Effector memory CD4-positive, alpha-beta T cell (primary cell): ENCODE results near the gene PLEKHH3.
"Not testable (repeated sequence)": the region's sequence is repeated elsewhere in the genome, so short reads cannot be mapped to it uniquely, and the experiment has no call there.

ENCODE experiments used
- DNase-seq, 3 donors: peaks; one replicate each; pipeline ENCODE4 v3.0.0-alpha.2; 2020
- H3K27ac ChIP-seq: 2 replicates; pipeline ENCODE4 v1.7.0; 2013; ENCODE audit warnings: mild to moderate bottlenecking, low read length, moderate library complexity; ENCODE audit not compliant: insufficient read depth, poor library complexity, severe bottlenecking
- H3K27me3 ChIP-seq: replicated peaks from 2 replicates; pipeline ENCODE4 v1.7.0; 2013; ENCODE audit warnings: mild to moderate bottlenecking, low read length; ENCODE audit not compliant: insufficient read depth, control insufficient read depth, poor library complexity, severe bottlenecking
- H3K36me3 ChIP-seq: 2 replicates; pipeline ENCODE4 v1.7.0; 2013; ENCODE audit warnings: mild to moderate bottlenecking, low read length, moderate library complexity; ENCODE audit not compliant: control insufficient read depth, insufficient read depth
- H3K4me1 ChIP-seq: 2 replicates; pipeline ENCODE4 v1.7.0; 2013; ENCODE audit warnings: low read length, mild to moderate bottlenecking; ENCODE audit not compliant: control insufficient read depth, insufficient read depth, poor library complexity, severe bottlenecking
- H3K4me3 ChIP-seq: 2 replicates; pipeline ENCODE4 v1.7.0; 2013; ENCODE audit warnings: low read length, low read depth, mild to moderate bottlenecking; ENCODE audit not compliant: insufficient read depth, poor library complexity, severe bottlenecking
- H3K9me3 ChIP-seq: 2 replicates; pipeline ENCODE4 v1.7.0; 2013; ENCODE audit warnings: mild to moderate bottlenecking, low read length, moderate library complexity; ENCODE audit not compliant: control insufficient read depth

The PLEKHH3 gene

DNA sequence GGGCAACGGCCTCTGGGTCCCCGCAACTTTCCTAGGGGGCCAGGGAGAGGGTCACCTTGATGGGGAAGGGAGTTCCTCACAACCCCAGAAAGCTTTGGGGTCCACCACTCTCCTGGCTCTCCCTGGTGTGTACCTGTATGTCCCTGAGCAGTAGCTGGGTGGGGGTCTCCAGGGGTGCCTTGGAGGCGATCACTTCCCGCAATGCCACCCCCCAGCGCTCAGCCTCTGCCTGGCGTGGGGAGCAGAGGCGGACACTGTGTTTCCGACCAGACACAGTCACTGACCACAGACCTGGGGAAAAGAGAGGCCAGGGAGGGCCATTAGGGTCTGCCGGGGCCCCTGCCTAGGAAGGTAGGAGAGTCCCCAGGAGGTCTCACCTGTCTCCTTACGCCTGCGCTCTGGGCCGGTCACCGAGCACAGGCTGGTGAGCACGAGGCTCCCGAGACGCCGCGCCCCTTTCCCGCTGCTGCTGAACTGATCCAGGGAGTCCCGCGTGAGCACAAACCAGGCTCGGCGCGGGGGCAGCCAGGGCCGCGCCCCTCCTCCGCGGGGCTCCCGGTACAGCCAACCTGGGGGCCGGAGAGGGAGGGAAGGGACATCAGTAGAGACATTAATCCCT is 3.4 kb downstream of the PLEKHH3 start:
- peaks cover 48% of the 10 kb centered on the region for H3K27me3 ChIP-seq
- no peaks in the 10 kb centered on the region for H3K36me3 ChIP-seq
- H3K9me3 ChIP-seq: no peaks in the 10 kb centered on the region
- no peak overlapping the region for H3K27ac ChIP-seq
- DNase-seq: no peak
- peaks cover 50% of the 10 kb centered on the region for H3K4me1 ChIP-seq
- no peak overlapping the region for H3K4me3 ChIP-seq

DNA sequence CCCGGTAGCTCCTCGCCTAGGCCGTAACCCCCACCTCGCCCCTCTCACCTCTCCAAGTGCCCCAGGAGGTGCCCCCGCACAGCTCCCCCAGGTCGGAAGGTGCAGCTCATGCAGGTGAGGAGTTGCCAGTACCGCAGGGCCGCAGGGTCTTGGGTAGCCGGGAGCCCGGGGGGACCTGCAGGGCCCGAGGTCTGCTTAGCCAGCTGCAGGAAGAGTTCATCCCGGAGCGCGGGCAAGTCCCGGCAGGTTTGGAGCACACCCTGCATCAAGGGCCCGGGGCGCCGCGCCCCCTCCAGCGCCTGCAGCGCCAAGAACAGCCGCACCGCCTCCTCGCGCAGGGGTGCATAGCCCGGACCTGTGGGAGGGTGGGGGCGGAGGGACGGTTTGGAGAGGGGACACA is 4.8 kb downstream of the PLEKHH3 start:
- H3K27ac ChIP-seq: no peak overlapping the region
- peaks cover 40% of the 10 kb centered on the region for H3K4me1 ChIP-seq
- no peaks in the 10 kb centered on the region for H3K9me3 ChIP-seq
- peaks cover 48% of the 10 kb centered on the region for H3K27me3 ChIP-seq
- no peak for DNase-seq
- H3K4me3 ChIP-seq: no peak overlapping the region
- no peaks in the 10 kb centered on the region for H3K36me3 ChIP-seq

DNA sequence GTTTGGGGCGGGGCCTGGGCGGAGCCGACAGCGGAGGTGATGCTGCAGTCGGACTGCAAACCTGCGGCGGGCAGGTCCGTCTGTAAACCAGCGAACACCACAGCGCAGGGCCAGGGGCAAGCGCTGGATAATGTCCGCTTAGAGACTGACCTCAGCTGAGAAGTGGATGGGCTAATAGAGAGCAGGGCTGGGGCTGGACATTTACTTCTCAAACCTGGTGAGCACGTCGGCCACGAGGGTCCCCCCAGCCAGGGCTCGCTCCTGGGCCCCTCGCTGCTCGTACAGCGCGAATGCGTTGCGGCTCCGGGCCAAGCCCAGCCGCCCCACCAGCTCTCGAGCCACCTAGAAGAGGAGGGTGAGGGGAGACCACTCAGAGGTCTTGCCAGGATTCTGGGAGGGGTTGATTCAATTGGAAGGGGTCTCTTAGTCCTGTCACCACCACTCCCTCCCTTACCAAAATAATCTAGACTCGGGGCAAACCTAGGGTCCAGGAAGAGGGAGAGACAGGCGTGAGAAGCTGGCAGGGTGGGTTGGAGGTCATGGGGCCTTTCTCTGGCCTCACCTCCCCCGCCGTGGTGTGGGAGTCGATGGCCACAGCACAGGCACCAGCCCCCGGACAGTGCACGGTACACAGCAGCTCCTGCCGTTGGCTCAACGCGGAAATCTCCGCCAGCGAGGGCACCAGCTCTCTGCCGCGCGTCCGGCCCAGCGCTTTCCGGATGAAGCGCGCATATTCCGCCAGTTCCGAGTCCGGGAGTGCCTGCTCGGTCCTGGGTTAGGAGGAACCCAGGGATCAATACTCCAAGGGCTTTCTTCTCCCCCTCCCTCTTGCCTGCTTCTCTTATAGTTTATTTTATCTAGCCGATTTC is 5.8 kb downstream of the PLEKHH3 start:
- Histone ChIP-seq H3K4me1 (peaks cover 32% of the 10 kb centered on the region), H3K9me3 (no peaks in the 10 kb centered on the region), H3K27me3 (peaks cover 41% of the 10 kb centered on the region), H3K4me3 (peak overlapping the region; percentile 33), H3K27ac (no peak overlapping the region), H3K36me3 (no peaks in the 10 kb centered on the region)
- no peak for DNase-seq

DNA sequence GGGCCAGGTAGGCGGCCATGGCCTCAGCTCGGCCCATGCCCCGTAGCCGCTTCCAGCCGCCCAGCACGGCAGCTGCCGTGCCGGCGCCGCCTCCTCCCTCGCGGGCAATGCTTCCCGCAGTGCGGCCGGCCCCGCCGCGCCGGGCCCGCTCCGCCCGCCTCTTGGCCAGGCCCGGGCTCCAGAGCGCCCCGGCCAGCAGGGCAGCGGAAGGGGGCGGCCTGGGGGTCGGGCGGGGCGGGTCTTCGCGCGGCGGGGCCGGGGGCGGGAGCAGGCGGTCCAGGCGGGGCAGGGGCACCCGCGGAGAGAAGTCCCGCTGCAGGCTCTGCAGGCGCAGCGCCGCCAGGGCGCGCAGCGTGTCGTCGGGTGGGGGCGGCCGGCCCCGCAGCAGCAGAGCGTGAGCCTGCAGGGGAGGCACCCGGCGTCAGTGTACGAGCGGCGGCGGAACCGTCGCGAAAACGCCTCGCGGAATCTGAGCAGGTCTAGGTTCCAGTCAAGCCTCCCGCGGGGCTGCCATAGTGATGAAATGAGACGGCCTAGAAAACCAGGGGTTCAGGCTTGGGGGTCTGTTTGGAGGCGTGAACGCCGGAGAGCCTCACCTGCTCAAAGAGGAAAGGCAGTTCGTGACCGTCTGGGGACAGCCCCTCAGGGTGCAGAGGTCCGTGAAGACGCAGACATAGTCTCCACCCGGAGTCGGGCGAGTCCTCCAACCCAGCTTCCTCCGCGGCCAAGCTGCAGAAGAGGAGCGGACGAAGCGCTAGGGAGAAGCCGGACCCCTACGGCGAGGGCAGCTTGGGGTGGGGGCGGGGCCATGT is 6.6 kb downstream of the PLEKHH3 start:
- Histone ChIP-seq H3K27ac (no peak overlapping the region), H3K4me3 (peak overlapping the region; percentile 33), H3K27me3 (peaks cover 32% of the 10 kb centered on the region), H3K36me3 (no peaks in the 10 kb centered on the region), H3K4me1 (peaks cover 24% of the 10 kb centered on the region), H3K9me3 (no peaks in the 10 kb centered on the region)
- peak; percentile 24 to 39 (median 29) for DNase-seq

DNA sequence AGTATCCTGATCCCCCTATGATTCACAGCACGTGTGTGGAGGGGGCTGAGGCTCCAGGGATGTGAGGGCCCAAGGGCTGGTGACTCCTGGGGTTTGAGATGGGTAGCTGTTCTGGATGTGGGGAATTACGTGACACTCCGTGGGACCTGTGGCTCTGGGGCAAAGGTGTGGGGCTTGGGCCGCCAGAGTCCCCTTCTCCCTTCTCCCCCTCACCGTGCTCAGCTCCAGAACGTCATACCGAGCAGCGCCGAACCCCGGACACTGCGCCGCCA is 7.2 kb downstream of the PLEKHH3 start:
- H3K27ac ChIP-seq: no peak overlapping the region
- no peak overlapping the region for H3K4me3 ChIP-seq
- H3K9me3 ChIP-seq: no peaks in the 10 kb centered on the region
- peaks cover 27% of the 10 kb centered on the region for H3K27me3 ChIP-seq
- H3K36me3 ChIP-seq: no peaks in the 10 kb centered on the region
- DNase-seq: no peak
- peaks cover 21% of the 10 kb centered on the region for H3K4me1 ChIP-seq

DNA sequence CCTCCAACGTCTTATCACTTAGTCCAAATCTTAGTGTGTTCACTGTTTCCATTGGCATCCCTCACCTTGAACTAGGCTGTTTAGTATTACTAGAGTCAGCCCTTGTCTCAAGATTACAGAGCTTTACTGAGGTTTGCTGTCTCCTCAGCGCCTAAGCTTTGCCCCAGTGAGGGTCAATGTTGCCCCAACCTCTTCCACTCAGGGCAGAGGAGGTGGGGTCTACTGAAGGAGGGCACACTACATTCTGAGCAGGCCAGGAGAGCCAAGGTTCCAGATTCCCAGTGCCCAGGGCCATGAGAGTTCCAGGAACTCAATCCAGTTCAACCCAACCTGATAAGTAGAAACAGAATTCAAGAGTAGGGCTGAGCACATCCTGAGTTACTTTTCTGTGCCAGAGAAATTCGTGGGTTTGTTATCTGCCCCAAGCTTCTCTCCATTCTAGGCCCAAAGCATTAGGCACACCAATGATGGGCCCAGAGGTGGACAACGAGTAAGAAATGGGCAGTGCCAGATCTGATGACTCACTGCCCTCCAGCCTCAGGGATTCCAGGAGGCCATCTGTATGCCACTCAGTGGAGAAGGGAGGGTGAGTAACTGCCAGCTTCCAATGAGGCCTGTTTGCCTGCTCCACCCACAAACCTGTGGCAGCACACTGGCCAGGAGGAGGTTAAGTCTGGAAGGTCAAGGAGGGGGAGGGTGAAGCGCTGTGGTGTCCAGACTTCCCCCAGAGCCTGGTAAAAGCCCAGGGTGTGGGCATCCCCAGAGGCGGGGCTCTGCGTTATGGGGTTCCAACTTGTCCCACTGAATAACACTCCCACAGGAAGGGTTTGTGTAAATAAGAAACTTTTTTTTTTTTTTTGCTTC is 9.5 kb downstream of the PLEKHH3 start:
- H3K9me3 ChIP-seq: no peaks in the 10 kb centered on the region
- no peaks in the 10 kb centered on the region for H3K36me3 ChIP-seq
- no peak overlapping the region for H3K4me3 ChIP-seq
- peaks cover 7% of the 10 kb centered on the region for H3K27me3 ChIP-seq
- H3K27ac ChIP-seq: no peak overlapping the region
- DNase-seq: no peak
- H3K4me1 ChIP-seq: peaks cover 11% of the 10 kb centered on the region

- not testable (repeated sequence) for H3K36me3 ChIP-seq, H3K4me3 ChIP-seq, H3K4me1 ChIP-seq
Measured at GRCh38 chr17:42666126-42666525, 10.7 kb downstream of the PLEKHH3 start.

DNA sequence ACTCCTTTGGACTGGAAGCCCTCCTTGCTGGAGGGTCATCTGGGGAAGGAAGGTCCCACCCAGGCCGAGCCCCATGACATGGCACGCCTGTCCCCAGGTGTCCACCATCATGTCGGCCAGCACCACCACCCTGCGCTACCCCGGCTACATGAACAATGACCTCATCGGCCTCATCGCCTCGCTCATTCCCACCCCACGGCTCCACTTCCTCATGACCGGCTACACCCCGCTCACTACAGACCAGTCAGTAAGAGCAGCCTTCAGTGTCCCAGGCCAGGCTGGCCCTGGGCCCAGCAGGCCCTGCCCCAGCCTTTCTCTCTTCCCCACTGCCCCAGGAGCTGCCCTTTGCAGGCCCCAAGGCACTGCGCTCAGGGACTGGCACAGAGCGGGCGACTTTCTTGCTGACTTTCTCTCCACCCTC is 11.2 kb downstream of the PLEKHH3 start:
- Histone ChIP-seq H3K27ac (no peak overlapping the region), H3K36me3 (no peaks in the 10 kb centered on the region), H3K4me3 (no peak overlapping the region), H3K4me1 (peaks cover 4% of the 10 kb centered on the region), H3K27me3 (no peaks in the 10 kb centered on the region), H3K9me3 (no peaks in the 10 kb centered on the region)
- DNase-seq: no peak

More at GRCh38 chr17:42666126-42666525, 10.7 kb downstream of the PLEKHH3 start:
- not testable (repeated sequence) for H3K27ac ChIP-seq, H3K9me3 ChIP-seq, H3K27me3 ChIP-seq, DNase-seq

GRCh38 chr17:42660692-42661345 is 16.0 kb downstream of the PLEKHH3 start:
- no peak for DNase-seq
- no peaks in the 10 kb centered on the region for H3K4me1 ChIP-seq
- no peaks in the 10 kb centered on the region for H3K36me3 ChIP-seq
- H3K9me3 ChIP-seq: no peaks in the 10 kb centered on the region
- no peak overlapping the region for H3K27ac ChIP-seq
- no peaks in the 10 kb centered on the region for H3K27me3 ChIP-seq
- no peak overlapping the region for H3K4me3 ChIP-seq
